Amniotic epithelial cell (primary cell): ENCODE results near the gene CARMIL1.
"Not testable (repeated sequence)": the region's sequence is repeated elsewhere in the genome, so short reads cannot be mapped to it uniquely, and the experiment has no call there.

Experiments
- DNase-seq: peaks from one replicate; pipeline ENCODE4 v3.0.0-alpha.2; 2010; ENCODE audit warnings: low read depth

The CARMIL1 gene

DNA sequence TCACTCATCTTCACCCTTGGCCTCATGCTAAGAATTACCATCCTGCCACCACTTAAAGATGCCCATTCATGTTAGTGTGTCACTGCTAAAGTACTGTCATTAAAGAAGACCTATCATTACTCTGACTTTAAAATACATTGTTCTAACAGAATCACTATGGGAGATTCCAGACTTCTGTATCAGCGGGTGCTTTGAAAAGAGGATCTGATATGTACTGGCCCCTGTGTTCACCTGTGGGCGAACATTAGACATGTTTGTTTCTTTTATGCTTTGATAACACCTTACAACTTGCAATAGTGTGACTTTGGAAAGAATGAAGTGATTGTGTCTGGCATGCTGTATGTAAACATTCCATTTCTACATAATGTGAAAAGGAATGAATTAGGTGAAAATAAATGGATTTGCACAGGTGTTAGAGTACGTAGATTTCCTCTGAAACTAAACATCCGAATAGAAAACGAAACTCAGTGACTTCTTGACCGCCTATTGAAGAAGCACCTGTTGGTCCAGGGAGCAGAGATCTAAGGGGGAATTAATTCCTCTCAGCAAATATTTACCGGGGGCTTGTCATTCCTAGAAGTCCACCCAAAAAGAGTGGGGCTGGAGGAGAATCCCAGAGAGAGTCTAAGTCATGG, 132.3 kb downstream of the CARMIL1 start:
- DNase-seq: no peak

DNA sequence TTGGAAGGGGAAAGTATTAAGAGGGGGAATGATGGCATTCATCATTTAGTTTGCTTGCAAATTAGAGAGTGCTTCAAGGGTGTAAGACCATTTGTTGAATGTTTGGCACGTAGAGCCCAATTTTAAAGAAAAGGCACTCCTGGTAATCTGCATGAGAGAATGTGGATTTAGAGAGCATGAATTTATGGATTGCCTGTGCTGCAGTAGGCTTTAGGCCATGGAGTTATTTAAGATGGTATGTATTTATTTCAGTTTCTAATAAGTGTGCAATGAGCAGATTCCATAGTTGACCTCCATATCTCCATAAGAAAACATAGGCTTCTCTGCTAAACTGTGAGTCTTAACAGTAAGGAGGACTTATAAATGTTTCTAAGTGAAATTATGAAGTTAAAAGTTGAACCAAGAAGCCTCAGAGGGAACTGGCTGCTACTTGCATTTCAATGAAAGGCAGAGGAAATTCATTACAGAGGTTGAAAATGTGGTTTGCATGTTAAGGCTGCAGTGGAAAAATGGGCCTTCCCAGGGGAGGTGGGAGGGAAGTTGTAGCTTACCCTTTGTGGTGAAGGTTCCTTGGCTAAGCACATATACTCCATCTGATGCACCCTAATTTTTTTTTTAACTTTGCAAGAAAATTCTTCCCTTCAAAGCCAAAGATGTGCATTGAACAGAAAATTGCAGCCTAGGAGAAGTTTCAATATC, 134.2 kb downstream of the CARMIL1 start:
- DNase-seq: peak; percentile 8

DNA sequence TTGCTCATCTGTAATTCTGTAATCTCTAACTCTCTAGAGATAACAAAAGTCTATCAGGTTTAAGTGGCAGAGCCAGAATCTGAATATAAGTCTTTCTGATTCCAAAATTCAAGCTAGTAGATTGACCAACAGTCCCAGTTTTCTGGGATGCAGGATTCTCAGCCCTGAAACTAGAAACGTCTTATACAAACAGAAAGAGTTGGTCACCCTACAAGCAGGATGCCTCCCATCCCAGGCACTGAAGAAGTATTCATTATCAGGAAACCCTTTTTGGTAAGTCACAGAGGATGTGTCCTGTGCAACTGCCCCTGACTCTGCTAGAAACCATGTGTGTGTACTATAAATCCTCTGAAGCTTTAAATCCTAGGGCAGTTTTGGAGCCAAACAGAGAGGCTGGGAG, 135.0 kb downstream of the CARMIL1 start:
- DNase-seq: no peak

DNA sequence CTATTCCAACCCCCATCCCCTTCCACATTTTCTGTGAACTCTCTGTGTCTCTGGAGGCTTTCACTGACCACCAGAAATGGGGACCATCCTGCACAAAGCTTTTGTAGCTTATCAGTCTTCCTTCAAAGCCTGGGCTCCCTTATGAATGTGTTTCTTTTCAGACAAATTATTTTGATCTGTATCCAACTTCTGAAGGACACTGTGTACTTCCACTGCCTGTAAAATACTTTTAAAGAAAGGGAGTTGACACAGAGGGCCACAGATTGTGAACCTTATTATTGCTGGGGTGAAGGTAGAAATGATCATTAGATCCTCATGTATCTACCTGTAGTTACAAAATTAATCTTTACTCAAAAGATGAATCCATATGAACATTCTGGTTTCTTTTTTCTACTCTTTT, 135.6 kb downstream of the CARMIL1 start:
- DNase-seq: no peak

DNA sequence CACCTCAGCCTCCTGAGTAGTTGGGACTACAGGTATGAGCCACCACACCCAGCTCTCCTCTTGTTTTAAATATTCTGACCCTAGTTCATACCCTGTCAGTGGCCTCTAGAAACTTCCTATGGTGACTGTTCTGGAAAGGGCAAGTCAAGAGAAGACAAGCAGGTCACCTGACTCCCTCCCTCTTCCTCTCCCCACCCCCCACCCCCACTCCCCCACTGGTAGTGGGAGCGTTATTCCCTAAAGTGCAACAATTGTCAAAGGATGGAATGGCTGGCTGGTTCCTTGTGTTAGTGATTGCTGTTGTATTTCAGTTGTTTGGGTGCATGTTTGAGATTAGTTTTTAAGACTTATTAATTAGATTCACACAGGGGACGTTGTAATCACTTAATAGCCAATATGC, 136.1 kb downstream of the CARMIL1 start:
- DNase-seq: no peak

DNA sequence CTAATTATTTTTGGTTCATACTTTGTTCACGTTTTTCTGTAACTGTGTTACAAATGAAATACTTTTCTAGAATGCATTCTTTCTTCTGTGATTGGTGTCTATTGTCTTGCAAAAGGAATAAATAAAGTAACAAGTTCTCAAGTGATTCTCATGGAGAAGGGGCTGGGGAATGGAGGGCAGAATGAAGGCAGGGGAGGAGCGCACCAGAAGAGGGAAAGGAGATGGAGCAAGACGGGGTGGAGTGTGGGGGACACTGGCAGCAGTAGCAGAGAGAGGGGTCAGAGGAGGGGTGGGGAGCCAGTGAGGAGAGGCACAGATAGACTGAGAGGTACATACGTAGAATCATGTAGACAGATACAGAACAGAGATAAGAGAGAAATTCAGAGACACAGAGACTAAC, 136.5 kb downstream of the CARMIL1 start:
- no peak for DNase-seq

DNA sequence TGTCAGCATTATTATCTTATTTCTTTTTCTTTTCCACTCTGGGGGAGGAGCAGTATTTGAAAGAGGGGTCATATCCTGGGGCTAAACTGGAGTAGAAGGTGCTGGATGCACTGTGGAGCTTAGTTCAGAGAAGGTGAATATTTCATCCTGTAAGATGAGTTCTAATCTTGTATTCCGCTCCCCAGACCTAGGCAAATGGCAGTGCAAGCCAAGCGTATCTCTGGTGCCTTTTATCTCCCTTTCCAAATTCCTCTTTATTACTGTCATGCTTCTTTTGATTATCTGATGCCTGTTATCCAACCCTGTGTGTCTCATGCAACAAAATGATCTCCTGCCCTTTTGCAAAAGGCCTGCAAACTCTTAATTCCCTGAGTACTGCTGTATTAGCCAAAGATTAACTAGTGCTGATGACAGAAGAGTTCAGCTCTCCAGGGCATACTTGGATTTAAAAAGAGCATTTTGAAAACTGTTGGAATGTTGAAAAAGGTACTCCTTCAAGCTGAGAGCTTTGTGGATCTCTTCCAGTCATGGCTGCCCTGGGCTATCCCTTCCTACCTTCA, 138.0 kb downstream of the CARMIL1 start:
- peak; percentile 54 for DNase-seq

DNA sequence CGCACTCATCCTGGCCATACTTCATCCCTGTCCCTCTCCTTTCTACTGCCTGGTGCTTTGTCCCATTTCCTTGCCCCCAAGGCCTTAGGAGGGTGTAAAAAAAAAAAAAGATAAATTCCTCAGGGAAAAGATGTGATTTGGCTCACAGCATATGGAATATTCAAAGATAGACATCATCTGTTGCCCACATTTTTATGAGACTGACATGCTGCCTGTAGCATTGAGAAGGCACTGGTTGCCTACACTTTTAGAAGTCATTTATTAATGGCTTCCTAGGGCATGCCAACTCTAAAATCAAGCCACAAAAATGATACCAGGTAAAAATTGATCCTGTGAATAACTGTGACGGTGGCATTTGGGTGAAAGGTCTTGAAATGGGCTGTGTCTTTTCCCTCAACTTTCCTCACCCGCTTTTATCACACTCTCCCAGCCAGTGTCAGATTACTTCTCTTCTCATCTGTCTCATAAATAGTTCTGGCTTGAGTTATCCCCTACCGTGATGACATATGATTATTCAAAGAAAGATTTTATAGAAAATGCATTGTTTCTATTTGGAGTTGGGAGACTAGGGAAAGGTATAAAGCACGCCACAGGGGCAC, 139.4 kb downstream of the CARMIL1 start:
- DNase-seq: peak; percentile 17

DNA sequence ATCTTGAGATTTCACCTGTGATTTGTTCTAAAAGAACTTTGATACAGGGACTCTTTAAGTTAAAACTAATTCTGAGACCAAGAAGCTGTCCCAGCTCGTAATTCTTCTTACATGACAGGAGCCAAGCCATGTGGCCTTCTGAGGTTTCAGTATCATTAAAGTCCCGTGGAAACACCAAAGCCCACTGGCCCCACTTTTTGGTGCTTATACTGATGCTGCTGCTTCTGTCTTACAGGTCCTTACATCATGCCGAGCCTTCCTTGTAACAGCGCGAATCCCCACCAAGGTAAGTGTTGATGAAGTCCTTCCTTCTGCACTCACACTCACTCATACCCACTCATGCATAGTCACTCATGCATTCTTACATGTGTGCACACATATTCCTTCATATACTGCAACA, 140.7 kb downstream of the CARMIL1 start:
- no peak for DNase-seq

DNA sequence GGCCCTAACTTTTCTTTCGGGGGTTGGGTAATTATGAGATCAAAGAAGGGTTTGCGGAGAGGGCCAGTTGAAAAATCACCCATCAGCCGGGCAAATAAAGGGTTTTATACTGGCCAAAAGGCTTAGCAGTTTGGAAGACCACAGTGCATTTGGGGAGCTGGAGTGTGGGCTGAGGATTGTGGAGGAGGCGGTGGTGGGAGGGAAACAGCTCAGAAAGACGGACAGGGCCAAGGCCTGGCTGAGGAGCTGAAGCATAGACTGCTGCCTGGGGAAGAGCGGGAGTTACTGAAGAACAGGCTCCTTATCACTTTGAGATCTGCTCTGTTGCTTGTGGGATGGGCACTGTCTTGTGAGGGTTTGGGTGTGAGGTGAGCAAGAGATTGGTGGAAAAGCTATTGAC, 144.2 kb downstream of the CARMIL1 start:
- peak; percentile 42 for DNase-seq

DNA sequence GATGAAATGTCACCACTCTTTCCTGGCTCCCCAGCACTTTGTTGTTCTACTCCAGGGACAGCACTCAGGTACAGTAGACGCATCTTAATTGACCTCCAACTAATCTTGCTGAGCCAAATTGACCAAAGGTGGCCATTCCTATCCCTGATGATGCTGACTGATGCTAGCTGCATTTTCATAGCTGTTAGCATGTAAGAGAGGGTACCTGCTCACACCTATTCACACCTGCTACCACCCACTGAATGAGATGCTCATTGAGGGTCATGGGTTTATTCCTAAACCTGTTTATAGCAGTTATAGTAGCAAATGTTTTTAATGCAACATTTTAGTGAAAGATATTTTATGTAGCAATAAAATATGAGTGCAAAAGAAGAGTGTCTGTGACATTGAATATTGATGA, 145.1 kb downstream of the CARMIL1 start:
- DNase-seq: no peak

DNA sequence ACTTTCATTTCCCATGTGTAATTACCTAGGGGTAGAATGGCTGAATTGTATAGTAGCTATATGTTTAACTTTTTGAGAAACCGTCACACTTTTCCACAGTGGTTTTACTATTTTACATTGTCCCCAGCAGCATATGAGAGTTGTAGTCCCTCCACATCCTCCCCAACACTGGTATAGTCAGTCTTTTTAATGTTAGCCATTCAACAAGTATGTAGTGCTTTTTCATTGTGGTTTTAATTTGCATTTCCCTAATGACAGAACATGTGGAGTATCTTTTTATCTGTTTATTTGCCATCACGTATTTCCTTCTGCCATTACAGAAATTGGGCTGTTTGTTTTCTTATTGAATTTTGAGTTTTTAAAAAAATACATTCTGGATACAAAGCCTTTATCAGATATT, 148.4 kb downstream of the CARMIL1 start:
- DNase-seq: no peak

DNA sequence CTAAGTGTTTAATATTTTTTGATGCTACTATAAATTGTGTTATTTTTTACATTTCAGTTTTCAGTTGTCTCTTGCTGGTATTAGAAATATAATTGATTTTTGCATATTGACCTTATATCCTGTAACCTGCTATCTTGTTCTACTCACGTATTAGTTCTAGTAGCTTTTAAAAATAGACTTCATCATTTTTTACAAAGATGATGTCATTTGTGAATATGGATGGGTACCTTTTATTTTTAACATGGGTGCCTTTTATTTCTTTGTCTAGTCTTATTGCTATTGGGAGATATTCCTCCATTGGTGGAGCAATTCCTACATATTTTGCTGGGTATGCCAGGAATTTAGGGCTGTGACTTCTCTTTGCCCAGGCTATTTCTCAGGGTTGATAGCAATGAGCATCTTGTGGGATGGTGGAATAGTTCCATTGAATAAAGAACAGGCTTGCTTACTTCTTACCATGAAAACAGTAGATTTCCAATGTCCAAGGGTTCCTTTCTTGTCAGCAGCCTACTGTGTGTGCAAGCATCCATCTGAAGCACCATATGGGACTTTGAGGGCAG, 149.7 kb downstream of the CARMIL1 start:
- DNase-seq: no peak

DNA sequence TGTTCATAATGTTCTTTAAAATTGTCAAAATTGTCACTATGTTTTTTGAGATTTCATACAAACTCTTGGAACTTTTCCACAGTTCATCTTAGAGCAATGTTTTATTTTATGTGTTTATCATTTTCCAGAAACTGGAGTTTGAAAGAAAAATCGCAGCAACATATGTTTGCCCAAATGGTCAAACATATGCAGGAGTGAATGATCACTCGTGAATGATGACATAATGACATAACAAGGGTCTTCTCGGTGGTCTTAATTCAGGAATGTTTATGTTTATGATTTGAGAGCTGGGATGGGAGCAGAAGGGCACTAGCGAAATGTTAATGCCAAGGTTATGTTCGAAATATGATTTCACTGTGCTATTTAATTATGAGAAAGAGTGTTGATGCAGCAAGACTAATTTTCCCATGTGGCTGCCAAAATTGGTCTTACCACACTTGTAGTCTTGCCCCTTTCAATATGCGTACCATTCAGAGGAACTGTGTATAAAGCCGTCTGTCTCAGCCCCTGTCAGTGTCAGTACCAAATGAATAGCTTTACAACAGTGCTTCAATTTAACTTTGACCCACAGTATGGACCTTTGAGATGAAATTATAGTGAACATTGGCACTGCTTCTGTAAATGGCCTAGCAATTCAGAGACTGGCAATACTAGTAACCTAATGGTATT, 152.3 kb downstream of the CARMIL1 start:
- DNase-seq: no peak

DNA sequence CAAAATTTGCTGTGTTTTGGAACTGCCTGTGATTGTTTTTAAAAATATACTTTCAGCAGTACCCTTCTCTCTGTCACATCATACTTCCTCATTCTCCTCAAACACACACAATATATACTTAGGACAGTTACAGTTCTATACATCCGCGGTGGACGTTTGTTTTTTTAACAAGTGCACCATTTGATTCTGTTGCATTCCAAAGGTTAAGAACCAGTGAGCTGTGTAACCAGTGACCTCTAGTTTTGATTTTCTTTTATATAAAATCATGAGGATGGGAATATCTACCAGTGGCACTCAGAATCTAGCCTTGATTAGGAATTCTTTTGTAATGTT, 152.8 kb downstream of the CARMIL1 start:
- DNase-seq: no peak

DNA sequence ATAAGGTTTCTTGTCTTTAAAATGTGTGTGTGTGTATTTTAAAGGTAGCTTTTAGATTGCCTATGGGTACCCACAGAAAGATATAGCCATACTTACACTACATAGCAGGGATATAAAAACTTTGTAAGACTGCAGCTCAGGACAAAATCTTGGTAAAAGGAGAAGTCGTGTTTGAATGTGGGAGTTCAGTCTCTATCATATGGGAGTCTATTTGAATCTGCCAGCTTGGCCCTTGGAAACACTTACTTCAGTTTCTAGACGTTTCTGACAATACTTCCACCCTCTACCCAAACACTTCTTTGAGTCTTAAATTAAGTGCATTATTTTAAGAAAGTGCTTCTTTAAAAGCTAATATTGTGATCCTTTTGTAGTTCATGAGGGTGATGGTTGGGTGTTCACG, 155.7 kb downstream of the CARMIL1 start:
- no peak for DNase-seq

DNA sequence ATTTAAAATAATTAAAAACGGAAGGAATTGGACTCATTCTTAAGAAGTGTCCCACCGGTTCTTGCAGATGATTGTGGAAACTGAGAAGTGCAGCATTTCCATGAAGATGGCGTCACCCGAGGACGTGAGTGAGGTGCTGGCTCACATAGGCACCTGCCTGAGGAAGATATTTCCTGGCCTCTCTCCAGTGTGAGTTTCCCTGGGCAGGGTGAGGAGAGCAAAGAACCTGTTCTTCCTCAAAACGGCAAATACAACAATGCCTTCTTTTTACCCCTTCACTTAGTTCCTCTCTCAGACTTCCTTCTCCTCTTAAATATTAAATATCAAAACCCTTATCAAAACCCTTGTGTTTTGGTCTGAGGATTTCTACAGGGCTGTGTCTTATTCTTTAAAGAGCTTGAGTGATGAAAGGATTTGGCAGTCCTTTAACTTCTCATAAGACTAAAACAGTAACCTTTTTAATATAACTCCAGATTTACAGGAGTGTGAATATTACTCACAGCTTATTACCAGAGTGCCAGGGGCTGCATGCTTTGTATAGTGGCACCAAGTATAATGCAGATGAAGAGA, 156.3 kb downstream of the CARMIL1 start:
- DNase-seq: no peak

DNA sequence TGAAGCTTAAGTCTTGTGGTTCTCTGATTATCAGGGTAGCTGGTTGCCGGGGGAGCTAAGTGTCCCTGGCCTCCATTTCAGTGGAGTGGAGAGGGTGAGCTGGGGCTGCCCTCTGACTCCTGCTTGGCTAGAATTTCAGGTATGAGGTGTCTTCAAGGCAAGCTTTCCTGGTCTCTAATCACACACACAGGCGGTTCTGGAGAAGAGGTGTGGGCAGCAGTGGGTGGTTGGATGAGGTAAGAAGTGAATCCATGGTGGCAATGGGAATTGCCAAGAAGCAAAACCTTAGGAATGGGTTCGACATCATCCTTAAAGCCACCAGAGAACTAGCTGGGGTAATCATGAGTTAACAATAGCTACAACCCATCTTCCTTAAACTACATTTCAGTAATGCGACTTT, 157.6 kb downstream of the CARMIL1 start:
- no peak for DNase-seq

DNA sequence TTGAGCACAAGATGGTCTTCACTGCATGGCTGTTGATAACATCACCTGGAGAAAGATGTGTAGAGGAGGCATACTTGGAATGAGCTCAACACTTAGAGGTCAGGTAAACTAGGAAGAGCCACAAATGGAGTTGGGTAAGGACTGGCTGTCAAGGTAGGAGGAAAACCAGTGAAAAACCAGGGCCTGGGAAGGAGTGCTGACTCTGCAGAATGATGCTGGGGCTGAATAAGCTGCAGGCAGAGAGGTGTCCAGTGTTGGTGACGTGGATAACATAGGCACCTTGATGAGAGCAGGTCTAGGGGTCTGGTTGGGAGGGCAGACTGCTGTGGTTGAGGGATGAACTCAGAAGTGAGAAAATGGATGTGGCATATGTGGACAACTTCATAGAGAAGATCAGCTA, 160.2 kb downstream of the CARMIL1 start:
- DNase-seq: no peak

DNA sequence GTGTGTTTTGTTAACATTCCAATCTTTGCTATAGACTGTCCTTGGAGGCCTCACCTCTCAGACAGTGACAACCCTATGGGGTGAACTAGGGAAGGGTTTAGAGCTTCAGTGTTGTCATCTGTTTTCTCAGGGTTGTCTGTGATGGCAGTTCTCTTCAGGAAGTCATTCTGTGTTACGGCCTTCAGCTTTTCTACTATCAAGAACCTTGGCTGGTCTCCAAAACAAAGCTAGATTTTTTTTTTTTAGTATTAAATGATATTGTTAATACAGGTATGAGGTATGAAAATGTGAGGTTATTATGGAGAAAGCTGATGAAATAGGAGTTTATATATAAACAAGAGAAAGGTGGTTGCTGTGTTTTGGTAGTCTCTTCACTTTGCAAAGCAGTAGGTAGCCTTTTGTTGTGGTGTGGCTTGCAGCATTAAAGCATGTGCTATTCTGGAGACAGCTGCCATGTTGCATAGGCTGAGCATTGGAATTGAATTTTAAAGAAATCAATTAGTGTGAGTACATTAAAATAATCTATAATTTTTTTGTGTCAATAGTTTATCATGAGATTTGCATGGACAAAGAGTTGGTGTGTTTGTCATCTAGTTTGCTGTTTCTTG, 162.6 kb downstream of the CARMIL1 start:
- DNase-seq: no peak

DNA sequence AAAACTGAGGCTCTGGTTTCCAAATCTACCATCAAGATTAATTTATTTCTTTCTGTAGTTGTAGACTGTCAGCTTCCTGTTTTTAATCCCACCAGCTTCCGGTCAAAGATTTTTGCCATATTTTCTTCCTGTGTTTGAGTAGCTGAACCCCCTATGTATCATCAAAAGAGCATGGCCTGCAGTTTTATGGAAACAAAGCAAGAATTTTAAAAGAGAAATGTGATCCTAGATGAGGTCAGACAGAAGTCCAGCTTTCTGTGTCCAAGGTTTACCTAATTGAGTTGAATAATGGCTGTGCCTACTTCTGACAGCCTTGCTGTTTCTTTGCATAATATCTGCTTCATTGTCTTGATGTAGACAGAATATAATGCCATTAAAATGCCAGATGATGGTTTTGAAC, 163.7 kb downstream of the CARMIL1 start:
- DNase-seq: no peak

DNA sequence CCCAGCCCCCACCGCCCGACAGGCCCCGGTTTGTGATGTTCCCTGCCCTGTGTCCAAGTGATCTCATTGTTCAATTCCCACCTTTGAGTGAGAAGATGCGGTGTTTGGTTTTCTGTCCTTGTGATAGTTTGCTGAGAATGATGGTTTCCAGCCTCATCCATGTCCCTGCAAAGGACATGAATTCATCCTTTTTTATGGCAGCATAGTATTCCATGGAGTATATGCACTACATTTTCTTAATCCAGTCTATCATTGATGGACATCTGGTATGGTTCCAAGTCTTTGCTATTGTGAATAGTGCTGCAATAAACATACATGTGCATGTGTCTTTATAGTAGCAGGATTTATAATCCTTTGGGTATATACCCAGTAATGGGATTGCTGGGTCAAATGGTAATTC, 165.3 kb downstream of the CARMIL1 start:
- DNase-seq: not testable (repeated sequence)
